HL-60/S4 treated with phorbol 12-myristate 13-acetate at 8.2 ng/mL for 4 days and 3 days (cell line): ENCODE results near the gene FOXN3.

Experiments used
- in situ Hi-C: fragments of 300-500 bp; cut with MboI; formaldehyde crosslinking; loops from 2 replicates; pipeline ENCODE4 v1.15.0; 2022; ENCODE audit warnings: low sequenced_read_pairs

Gene FOXN3

DNA sequence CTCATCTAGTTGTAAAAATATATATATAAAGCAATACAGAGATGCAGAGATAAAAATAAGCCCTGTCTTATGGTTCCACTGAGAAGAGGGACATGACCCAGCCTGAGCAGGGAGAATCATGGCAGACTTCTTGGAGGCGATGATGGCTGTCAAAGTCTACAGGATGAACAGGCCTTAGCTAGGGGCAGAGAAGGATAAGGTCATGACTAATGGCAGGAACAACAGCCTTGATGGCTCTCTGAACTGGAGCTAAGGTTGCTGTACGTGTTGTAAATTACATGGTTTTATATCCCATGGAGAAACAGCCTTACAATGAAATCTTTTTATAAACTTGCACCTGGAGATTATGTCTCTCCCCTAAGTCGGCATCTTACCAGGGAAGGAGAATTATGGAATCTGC is 32.4 kb downstream of the FOXN3 start:
- in situ Hi-C loops: no loop called here

DNA sequence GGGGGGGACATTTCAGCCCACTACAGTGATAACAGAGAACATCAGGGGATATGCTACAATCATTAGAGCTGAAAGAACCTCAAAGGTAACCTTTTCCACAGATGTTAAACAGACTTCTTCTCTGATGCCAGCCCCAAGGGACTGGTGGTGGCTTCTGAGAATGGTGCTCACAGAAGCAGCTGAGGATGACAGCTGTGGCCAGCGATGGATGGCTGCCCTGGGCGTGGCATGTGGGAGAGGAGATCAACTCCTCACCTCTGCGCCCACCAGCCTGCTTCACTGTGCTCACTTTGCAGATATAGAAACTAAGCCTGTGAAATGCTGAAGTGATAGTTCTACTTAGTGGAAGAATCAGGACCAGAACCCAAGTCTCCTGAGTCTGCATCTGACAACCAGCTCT is 33.0 kb downstream of the FOXN3 start:
- in situ Hi-C loops: no loop called here

DNA sequence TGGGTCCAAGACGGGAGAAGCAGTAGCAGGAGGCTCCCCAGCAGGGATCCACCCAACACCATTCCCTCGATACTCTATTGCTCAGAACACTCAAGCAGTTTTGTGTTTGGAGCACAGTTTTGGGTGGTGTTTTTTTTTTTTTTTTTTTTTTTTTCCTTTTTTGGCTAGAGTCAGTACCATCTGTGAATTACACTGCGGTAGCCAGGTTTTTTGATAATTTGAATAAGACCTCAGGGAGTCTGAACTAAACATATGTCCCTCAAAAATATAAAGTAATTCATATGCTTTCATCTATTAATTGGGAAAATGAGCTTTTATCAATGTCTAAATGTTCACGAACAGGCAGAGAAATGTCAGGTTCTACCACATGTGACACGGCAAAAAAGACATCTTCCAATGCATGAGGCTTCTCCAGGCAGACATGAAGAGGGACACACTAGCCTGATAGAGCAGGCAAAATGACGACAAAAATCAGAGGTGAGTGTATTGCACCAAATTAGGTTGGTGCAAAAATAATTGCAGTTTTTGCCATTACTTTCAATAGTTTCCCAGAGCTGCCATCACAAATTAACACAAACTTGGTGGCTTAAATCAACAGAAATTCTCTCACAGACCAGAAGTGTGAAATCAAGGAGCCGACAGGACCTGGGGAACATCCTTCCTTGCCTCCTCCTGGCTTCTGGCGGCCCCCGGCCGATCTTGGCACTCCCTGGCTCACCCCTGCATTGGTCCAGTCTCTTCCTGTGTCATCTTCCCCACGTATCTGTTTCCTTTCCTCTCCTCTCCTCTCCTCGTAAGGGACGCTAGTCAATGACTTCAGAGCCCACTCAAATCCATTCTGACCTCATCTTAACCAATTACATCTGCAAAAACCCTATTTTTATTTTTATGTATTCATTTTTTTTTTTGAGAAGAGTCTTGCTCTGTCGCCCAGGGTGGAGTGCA is 33.9 kb downstream of the FOXN3 start:
- in situ Hi-C loops: no loop called here

DNA sequence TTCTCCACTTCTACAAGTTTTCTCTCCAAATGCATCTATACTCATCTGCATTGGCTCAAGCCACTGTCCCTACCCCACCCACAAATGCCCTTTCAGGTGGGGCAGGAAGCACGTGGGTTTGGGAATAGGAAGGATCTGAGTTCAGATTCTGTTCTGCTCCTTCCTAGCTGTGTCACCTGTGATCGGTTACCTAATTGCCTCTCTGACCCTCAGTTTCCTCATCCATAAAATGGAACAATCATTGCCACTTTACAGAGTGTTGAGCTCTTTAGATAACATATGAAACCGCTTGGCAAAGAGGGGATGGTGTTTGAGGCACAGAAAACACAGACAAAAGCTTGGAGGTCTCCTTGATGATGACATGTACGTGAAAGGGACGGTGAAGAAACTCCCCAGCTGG is 34.5 kb downstream of the FOXN3 start:
- in situ Hi-C loops: no loop called here

DNA sequence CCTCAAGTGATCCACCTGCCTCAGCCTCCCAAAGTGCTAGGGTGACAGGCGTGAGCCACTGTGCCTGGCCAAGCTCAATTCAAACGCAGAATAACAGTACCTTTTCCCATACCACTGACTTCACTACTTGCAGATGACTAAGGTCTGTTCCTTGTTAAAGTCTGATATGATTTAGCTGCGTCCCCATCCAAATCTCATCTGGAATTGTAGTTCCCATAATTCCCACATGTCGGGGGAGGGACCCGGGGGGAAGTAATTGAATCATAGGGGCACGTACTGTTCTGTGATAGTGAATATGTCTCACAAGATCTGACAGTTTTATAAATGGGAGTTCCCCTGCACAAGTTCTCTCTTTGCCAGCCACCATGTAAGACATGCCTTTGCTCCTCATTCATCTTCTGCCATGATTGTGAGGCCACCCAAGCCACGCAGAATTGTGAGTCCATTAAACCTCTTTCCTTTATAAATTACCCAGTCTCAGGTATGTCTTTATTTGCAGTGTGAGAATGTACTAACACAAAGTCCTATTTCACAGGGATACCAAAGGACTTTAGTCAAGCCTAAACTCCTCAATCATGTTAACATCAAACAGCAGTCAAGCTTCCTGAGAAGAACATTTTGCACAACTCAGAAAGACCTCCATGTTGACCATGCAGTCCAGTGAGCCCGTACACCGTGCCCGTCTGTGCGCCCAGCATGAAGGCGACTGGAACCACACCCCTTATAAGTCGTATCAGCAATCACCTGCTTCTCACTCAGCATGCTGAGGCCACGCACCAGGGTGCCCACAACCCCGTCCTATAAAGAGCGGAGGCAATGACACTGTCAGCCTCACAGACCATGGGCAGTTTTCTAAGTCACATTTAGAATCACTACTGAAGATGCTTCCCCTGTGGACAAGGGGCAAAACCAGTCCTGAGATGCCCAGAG is 36.9 kb downstream of the FOXN3 start:
- in situ Hi-C loops: no loop called here

DNA sequence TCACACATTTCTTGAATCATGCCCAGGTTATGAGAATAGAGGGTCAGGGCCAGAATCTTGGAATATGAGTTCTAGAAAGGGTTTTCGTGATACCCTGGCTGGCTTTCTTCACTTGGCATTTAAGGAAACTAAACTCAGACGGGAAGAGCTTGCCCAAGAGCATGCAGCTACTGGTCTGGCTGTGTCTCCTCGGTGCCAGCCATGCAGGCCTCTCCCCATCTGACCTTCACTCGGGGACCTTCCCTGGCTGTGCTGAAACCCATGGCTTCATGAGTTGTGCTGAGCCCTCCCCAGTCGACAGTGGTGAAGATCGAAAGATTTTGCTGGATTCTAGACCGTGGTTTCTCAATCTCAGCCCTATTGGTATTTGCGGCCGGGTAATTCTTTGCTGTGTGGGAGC is 38.0 kb downstream of the FOXN3 start:
- in situ Hi-C loops: no loop called here

DNA sequence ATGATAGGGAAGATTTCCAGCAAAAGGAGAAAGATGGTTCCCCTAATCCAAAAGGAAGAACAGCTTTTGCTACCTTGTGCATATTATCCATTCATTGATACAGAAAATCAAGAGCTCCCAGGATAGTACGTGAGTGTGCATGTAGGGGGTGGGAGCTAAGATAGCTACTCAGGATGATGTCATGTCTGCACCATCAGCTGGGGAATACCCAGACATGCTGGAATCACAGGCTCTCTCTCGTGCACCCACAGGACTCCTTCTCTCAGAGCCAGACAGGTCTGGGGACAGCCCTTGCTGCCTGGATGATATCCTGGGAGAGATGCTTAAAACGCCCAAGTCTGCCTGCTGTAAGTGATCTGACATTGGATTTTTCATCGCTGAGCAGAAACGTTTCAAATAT is 38.9 kb downstream of the FOXN3 start:
- in situ Hi-C loops: no loop called here

DNA sequence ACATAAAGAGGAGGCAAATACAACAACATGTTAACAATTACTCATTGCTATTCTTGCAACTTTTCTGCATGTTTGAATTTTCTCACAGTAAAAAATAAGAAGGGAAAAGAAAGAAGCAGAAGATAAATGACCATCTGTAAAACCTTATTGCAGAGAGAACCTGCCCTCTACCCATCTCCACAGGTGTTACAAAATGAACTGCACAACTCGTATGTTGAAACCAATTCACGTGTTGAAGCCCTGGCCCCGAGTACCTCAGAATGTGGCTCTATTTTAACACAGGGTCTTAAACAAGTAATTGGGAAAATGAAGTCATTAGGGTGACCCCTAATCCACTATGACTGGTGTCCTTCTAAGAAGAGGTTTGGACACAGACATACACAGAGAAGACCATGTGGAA is 39.5 kb downstream of the FOXN3 start:
- in situ Hi-C loops: no loop called here

DNA sequence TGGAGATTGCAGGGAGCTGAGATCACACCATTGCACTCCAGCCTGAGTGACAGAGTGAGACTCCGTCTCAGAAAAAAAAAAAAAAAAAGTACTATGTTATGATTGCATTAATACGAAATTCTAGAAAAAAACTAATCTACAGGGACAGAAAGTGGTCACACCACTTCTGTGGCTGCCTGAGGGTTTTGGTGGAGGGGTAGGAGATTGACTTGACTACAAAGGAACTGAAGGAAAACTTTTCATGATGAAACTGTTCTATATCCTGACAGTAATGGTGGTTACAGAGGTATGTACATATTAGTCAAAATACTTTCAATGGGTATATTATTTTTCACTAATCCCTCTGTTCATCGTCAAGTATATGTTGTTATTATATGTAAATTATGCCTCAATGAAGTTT is 42.1 kb downstream of the FOXN3 start:
- in situ Hi-C loops: no loop called here

DNA sequence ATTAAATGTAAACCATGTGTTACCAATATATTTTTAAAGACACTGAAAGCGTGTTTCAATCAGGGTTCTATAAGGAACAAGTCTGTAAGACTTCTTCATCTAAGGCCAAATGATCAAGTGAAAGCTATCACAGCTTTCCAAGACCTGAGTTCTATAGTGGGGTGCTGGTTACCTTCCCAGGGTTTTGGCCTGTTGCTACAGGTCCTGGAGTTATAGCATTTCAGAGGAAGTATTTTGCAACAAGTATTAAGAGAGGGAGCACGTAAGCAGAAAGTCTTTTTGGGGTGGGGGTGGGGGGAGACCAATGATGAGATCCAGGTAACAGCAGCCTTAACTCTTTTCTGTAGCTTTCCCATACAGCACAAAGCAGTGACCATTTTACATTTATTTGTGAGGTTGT is 43.8 kb downstream of the FOXN3 start:
- in situ Hi-C loops: no loop called here

DNA sequence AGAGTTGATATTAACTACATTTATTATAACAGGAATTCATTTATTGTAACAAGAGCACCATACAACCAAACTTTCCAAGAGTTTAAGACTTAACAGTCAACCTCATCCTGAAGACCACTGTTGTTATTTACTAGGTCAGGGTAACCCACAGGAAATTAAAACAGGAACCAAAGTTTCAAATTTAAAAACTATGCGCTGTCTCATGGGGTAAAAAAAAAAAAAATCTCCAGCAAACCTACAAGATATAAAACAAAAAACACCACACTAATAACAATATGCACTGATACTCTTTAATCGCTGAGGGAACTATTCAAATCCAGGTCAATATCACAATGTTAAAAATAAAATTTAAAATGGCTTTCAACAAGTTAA is 44.5 kb downstream of the FOXN3 start:
- in situ Hi-C loops: no loop called here

DNA sequence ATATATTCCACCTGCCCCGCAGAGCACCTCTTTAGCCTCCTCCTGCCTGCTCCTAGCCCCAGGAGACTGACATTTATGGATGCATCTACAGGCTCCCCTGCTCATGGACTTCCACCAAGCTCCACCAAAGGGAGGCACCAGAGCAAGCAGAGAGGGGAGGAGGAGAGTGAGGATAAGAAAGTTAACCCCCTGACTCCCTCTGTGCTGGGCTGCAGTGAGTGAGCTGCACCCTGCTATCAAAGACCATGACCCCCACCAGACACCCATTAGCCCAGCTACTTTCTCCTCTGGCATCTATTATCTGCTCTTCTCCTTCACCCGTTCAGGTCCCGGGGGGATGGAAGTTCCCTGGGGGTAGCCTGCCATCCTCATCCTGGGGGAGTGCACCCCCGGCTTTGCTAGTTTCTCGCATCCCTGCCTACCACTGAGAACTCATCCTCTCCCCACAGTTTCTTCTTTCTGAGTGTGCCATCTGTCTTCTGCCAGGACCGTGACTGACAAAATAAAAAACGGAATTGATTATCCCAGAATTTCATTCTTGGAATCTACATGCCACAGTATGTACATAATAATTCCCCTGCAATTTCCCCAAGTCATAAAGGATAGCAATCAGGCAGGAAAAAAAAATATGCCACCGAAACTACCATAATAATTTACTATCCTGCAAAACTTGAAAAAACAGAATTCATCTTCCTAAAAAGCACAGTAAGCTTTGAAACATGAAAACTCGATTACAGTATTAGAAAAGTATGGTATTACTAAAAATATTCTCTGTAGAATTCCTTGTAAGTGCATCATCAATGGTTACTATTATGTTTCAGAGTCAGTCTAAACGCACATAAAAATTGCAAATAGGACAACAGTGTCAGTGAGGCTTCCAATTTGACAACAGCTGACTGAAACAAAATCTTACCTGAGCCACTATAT is 45.2 kb downstream of the FOXN3 start:
- in situ Hi-C loops: no loop called here

DNA sequence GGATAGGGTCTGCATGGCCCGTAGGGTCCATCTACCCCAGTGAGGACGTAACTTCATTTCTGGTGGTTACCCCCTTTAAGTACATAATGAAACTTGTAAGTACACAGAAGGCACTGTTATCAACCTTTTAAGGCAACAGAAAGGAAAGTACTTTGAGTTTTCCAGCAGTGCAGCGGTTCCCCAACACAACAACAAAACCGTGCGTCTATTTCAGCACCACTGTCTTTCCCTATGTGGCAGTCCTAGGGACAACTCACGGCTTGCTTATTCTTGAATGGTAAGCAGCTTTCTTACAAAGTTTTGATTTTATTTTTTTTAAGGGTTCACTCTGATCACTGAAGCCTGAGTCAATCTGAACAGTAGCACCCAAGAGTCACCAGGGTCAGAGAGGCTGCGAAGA is 46.3 kb downstream of the FOXN3 start:
- in situ Hi-C loops: no loop called here

DNA sequence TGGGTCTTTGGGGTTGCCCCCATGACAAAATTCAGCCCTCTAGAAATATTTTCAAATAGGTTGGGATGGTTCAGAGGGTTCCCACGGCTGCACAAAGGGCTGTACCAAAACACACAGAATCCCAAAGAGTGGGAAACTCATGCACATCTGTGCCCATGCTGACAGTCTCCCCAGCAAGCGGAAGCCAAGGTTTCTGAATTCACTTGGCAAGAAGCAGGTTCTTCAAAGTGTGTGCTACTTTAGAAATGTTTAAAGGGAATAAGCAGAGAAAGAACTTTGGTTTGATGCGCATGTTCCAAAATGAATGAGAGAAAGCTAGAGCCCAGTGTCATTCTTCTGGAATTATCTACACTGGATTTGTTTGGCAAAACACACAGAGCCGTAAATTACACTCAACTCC is 46.7 kb downstream of the FOXN3 start:
- in situ Hi-C loops: no loop called here

DNA sequence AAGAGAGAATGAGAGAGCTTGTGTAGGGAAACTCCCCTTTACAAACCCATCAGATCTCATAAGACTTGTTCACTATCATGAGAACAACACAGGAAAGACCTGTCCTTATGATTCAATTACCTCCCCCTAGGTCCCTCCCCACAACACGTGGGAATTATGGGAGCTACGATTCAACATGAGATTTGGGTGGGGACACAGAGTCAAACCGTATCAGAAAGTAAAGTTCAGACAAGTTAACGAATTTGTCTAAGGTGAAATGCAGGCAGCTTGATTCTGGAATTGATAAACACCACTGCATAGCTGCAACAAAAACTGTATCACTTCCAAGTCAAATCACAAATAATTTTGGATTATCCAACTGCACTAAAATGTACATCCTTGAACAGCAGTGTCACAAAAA is 47.4 kb downstream of the FOXN3 start:
- in situ Hi-C loops: no loop called here

DNA sequence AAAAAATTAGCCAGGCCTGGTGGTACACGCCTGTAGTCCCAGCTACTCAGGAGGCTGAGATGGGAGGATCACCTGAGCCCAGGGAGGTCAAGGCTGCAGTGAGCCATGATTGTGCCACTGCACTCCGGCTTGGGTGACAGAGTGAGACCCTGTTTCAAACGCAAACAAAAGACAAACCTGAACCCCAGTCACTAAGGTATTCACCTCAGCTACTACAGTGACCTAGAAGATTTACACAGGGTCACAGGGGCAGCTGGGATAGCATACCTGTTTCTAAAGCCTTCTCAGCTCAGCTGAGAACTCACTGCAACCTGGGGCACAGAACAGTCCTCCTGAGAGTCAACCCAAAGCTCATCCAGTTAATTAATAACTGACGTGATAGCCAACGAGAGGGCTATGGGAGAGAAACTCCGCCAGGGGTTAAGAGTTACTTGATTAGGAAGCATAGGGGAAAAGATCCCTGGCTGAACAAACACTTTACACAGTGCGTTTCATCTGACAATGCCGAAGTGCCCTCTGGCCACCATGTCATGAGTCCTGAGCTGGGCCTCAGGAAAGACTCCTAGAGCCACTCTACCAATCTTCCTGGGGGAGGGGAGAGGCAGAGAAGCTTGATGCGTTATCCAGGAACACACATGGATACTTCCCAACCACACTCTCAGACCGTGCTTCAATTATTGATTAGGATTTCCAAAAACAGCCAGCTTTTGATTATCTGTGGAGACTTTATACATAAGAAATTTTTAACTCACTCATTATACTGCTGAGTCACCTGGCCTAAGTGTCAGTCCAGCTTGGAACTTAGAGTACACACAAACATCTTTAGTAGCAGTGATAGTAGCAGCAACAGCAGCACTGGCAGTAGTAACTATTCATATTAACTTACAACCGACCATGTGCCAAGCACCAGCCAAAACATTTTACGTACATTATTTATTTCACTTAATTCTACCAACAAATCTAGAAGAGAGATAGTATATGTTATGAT is 48.2 kb downstream of the FOXN3 start:
- in situ Hi-C loops: no loop called here

DNA sequence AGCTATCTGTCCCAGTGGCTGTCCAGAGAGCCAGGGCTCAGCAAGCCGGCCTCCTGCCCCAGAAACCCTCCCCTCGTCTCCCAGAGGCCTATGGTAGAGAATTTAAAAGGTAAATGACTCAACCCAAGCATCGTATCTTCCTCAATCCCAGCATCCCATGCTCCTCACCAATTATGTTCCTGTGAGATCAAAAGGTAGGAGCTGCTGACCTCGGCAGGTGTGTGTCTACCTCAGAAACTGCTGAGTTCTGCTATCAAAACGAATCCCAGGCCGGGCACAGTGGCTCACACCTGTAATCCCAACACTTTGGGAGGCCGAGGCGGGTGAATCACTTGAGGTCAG is 49.3 kb downstream of the FOXN3 start:
- in situ Hi-C loops: no loop called here

DNA sequence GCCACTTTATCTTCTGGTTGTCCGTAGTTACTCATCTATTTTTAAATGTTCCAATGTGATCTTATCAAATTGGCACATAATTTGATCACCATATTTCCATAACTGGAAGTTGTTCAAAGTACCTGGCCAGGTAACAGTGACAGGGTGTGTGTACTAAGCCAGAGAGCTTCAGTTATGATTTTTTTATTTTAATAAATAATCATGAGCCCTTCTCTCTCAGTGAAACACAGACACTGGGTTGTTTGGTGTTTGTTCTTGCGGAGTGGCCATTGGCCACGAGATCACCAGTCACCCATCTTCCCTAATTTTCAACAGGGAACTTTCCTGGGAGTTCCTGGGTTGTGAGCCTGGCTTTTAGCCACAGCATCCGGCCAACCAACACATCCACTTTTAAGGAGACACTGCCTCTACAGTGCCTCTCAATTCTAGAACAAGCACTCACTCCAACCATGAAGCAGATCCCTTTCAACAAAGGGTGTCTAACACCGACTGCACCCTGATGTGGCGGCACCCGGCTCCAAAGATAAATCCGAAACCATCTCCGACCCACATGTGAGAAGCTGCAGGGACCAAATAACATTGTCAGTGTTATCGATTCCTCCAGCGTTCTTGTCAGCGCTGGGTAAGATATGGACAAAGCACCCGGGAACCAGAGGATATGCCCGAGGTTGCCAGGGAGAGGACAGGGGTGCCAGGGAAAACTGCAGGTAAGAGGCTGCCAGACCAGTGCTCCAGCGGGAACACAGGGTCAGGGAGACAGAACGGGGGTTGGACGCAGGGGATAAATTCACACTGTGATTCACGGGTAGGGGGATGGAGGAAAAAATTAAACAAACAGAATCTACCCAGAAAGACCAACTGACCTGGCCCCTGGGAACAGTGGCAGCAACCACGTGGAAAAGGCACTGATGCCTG is 49.9 kb downstream of the FOXN3 start:
- in situ Hi-C loops: no loop called here
